SK-N-MC (cell line): ENCODE data around the gene NAA10.

Experiments
- EZH2 ChIP-seq: fragments of 200-600 bp; sonication (generic); IDR thresholded peaks from one replicate; pipeline ENCODE4 v1.6.1; 2017; ENCODE audit warnings: antibody characterized with exemption
- POLR2AphosphoS5 ChIP-seq: IDR thresholded peaks from 2 replicates; pipeline ENCODE4 v1.6.1; 2012; ENCODE audit warnings: mild to moderate bottlenecking, low read depth, low read length, borderline replicate concordance

- no peak for TF ChIP-seq POLR2AphosphoS5
- TF ChIP-seq EZH2, result no peak
Measured at GRCh38 chrX:153965406-153965805, 30.6 kb upstream of the NAA10 start.
